HG03520 (cell line): Measurements from ENCODE around the gene MCMBP.
"Not testable (repeated sequence)": the region's sequence is repeated elsewhere in the genome, so short reads cannot be mapped to it uniquely, and the experiment has no call there.

ENCODE experiments used
- ATAC-seq: cut with Tn5 transposase; IDR thresholded peaks from one replicate; pipeline ENCODE4 v1.9.1; 2021; ENCODE audit warnings: mild to moderate bottlenecking, moderate library complexity; ENCODE audit not compliant: unreplicated experiment

Gene MCMBP

DNA sequence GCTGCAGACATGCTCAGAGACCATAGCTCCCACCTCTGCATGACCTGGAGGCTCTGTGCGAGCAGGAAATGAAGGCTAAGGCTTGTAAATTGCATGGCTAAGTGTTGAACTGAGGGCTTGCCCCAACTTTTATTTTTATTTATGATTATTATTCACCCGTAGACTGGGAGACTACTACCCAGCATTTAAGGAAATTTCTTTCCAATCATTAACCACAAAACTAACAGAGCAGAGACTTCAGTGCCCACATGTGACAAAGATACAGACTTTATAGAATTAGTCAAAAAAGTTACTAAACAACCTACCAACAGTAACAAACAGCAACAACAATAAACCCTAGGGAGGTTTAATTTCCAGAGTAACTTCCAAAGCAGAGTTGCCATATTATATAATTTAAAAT is 39.7 kb downstream of the MCMBP start:
- no peak for ATAC-seq

DNA sequence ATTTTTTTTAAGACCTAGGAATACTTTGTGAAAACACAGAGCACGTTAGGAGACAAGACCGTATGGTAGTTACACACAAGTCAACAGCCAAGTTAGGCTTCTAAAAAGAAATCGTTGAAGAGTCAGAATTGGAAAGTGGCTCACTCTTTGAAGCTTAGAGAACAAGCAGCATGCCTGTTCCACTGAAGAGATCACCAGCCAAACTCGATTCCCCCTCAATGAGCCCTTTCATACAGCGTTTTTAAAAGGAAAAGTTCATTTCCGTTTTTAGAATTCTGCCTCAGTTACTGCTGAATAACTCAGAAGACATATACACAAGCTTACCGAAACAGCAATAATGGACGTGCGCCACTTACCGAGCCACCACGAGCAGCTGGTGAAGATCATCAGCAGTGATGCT is 41.0 kb downstream of the MCMBP start:
- ATAC-seq = no peak

DNA sequence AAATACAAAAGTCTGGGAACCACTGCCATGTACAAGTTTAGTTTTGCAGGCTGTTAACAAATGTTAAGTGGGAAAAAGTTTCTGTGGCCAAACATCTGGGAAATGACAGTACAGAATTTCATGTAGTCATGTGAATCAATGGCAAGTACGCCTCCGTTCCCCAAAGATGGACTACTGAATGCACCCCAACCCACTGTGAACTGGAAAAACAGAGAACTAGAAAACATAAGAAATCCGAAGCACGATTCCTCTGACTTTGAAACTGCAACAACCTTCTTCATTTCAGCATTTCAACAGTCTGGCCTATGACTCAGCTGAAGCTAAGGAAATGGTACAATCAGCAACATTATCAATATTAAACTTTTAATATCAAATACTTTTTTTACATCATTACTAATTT is 41.8 kb downstream of the MCMBP start:
- ATAC-seq = no peak

GRCh38 chr10:119829429-119829828 is 43.2 kb downstream of the MCMBP start:
- no peak for ATAC-seq

GRCh38 chr10:119827430-119827829 is 45.2 kb downstream of the MCMBP start:
- no peak for ATAC-seq

DNA sequence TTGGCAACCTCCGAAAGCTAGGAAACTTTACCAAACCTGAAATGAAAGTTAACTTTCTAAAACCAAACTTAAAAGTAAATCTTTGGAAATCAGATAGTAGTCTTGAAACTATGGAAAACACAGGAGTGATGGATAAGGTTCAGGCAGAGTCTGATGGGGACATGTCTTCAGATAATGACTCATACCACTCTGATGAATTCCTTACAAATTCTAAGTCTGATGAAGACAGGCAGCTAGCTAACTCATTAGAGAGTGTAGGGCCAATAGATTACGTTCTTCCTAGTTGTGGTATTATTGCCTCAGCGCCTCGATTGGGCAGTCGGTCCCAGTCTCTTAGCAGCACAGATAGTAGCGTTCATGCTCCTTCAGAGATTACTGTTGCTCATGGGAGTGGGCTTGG is 45.9 kb downstream of the MCMBP start:
- ATAC-seq = no peak

GRCh38 chr10:119824299-119824698 is 48.3 kb downstream of the MCMBP start:
- no peak for ATAC-seq

DNA sequence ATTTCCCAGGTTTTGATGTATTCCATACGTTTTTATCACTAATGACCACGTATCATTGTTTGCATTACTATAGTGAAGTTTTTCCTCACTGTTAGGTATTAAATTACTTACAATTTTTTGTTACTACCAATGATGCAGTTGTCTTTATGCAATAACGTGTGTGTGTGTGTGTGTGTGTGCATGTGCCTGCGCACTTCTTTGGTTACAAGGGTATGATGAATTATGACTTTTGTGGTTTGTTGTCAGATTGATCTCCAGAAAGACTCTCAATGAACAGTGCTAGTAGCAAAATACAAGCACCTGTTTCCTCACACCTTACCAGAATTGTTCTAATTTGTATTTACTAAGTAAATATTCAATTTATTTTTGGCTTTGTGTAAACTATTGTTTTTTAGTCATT is 51.5 kb downstream of the MCMBP start:
- ATAC-seq = no peak

DNA sequence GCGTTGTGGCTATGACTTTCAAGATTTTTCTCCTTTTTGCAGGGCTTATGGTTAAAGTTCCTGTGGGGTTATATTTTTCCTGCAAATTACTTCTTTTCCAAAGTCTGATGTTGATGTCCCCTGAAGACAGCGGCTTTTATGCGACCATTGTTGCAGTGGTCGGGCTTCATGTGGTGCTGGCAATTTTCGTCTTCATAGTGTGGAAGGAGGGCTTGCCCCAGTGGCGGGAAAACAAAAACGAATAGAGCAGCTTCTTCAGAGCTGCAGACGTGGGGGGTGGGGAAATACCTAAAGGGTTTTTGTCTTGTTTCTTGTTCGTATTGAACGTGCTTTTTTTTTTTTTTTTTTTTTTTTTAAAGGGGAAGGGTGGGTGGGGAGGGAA is 53.8 kb downstream of the MCMBP start:
- ATAC-seq = no peak

- no peak for ATAC-seq
These were observed 54.4 kb downstream of the MCMBP start for GRCh38 chr10:119817991-119818888.

GRCh38 chr10:119815671-119816070 is 57.0 kb downstream of the MCMBP start:
- no peak for ATAC-seq

DNA sequence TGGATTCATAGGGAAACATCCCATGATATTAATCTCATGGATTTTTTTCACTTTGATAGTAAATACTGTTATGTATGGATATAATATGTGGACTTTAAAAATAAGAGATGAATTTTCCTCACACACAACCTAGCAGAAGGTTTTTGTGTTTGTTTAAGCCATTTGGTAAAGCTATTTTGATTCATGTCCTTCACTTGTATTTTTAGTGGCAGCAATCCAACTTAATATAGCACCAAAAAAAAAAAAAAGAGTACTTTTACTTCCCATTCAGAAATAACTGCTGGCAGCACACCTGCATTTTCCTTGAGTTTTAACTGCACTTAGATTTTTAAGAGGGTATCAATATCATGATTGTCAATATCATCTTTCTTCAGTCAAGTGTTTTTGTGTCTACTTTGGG is 60.0 kb downstream of the MCMBP start:
- ATAC-seq = no peak

DNA sequence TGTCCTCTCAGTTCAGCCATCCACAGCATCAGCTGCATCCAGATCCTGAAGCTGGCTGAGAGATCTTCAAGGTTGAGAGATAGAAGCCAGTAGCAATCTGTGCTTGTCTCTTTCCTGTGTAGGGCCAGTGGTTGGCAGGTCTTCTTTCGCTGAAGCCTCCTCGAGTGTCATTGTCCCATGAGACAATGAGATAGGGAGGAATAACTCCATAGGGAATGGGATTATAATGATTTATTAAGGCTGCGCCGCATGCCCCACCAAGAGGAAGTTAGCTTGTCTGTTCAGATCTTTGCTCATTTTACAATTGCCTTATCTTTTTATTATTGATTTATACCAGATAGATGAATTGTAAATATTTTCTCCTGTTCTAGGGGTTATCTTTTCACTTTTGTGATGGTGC is 61.5 kb downstream of the MCMBP start:
- ATAC-seq = no peak

GRCh38 chr10:119807960-119808697 is 64.5 kb downstream of the MCMBP start:
- peak; percentile 77 for ATAC-seq

- no peak for ATAC-seq
These were observed 66.1 kb downstream of the MCMBP start for GRCh38 chr10:119806334-119807130.

DNA sequence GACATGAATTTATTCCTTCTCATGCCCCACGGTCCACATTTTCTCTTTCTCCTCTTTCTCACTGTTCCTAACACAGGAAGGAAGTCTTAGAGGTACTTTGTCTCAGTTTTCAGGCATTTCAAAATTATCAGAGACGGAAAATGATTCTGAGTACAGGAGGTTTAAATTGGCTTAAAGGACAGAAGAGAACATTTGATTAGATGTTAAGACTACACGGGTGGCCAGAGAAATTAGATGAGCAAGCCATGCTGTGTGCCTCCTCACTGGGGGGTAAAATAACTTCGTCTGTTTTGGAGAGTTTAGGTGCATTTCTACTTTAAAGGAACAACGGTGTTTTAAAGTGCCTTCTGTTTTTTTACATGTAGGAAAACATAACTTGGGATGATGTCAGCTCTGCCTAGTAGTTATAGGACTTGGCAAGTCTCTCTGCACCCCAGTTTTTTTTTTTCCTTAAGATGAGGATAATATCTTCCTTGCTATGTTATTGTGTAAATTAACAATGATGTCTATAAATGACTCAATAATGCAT is 66.9 kb downstream of the MCMBP start:
- no peak for ATAC-seq

DNA sequence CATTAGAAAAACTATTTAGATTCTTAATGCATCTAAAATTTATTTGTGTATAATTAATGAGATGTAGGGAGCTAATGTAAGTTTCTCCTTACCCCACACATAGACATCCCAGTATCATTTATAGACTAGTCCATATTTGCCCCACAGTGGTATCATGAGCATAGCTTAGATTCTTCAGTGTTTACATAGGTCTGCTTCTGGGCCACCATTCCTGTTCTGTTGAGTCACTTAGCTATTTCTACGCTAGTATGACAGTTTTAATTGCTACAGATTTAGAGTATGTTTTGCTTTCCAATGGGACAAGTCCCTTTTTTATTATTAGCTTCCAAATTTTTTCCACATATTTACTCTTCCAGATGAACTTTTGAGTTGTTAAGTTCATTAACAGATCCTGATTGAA is 69.4 kb downstream of the MCMBP start:
- no peak for ATAC-seq

- peak; percentile 75 for ATAC-seq
These were observed 70.6 kb downstream of the MCMBP start for GRCh38 chr10:119801998-119802538.

- no peak for ATAC-seq
These were observed 71.5 kb downstream of the MCMBP start for GRCh38 chr10:119801176-119801575.

DNA sequence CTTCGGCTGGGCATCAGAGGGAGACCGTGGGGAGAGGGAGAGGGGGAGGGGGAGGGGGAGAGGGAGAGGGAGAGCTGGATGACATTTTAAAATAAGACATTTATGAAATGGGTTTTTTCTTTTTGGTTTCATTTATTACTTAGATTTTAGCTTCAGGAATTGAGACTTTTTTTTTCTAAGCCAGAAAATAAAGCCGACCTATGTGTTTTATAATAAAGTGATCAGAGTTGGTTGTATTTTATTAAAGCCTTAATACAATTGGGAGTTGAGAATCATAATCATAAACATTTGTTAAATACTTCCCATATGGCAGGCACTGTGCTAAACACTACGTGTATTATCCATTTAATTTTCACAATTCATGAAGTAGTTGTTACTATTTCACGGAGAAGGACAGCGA is 76.6 kb downstream of the MCMBP start:
- ATAC-seq = no peak

DNA sequence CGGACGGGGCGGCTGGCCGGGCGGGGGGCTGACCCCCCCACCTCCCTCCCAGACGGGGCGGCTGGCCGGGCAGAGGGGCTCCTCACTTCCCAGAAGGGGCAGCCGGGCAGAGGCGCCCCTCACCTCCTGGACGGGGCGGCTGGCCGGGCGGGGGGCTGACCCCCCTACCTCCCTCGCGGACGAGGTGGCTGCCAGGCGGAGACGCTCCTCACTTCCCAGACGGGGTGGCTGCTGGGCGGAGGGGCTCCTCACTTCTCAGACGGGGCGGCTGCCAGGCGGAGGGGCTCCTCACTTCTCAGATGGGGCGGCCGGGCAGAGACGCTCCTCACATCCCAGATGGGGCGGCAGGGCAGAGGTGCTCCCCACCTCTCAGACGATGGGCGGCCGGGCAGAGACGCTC is 77.5 kb downstream of the MCMBP start:
- ATAC-seq = not testable (repeated sequence)
